GM12878 (cell line): Measurements from ENCODE around the gene ALG11. TPM values are rescaled to one million over a fixed set of nuclear protein-coding genes. Genes with fewer than 3 reads are reported as not detected.

Experiments used
- ATAC-seq: fragments of 200-7000 bp; cut with Tn5 transposase; 3 replicates; pipeline ENCODE4 v1.9.1; 2020; ENCODE audit warnings: mild to moderate bottlenecking, moderate library complexity
- BruUV-seq: library from RNA; stranded (reverse); fragments of 400-500 nt; replicated peaks from 2 replicates; lab custom pipeline; 2021; lab: Mats Ljungman, UMichigan
- CTCF ChIA-PET: fragments of 300-600 bp; sonication (Branson Sonifier 250); formaldehyde crosslinking; extraction: SDS; loops from one replicate; lab custom pipeline; 2021; ENCODE audit warnings: inconsistent platforms; lab: Yijun Ruan, JAX
- POLR2A ChIA-PET: fragments of 350-600 bp; formaldehyde crosslinking; extraction: SDS; loops from one replicate; lab custom pipeline; 2021; ENCODE audit warnings: inconsistent platforms; lab: Charles Lee
- RAD21 ChIA-PET: fragments of 300-600 bp; sonication (Branson Sonifier 250); formaldehyde crosslinking; loops from one replicate; lab custom pipeline; 2023; ENCODE audit warnings: antibody characterized with exemption; ENCODE audit not compliant: unreplicated experiment; lab: Charles Lee
- SMC1A ChIA-PET: fragments of 300-600 bp; sonication (Branson Sonifier 250); formaldehyde crosslinking; loops from one replicate; lab custom pipeline; 2023; ENCODE audit not compliant: unreplicated experiment, uncharacterized antibody; lab: Charles Lee
- DNase-seq: peaks from one replicate; pipeline ENCODE4 v3.0.0-alpha.2; 2011; ENCODE audit warnings: low read depth, low spot score
- FAIRE-seq: peaks from 3 replicates; lab custom pipeline; 2011; peaks lifted over from hg19 to GRCh38; lab: Jason Lieb, UNC
- H2AFZ ChIP-seq: 2 replicates; pipeline ENCODE4 v1.6.0; 2011; ENCODE audit warnings: low read depth, low read length, control low read depth; ENCODE audit not compliant: control insufficient read depth
- H3K27ac ChIP-seq: 2 replicates; pipeline ENCODE4 v1.5.1; 2011; ENCODE audit warnings: control low read depth; ENCODE audit not compliant: control insufficient read depth, insufficient read depth
- H3K27me3 ChIP-seq, 2 experiments: replicated peaks in 1 of 2; 2 replicates each; pipeline versions ENCODE4 v1.6.0 to v1.6.1; 2011; ENCODE audit warnings: low read length in 1 of 2; ENCODE audit not compliant: control insufficient read depth in 2 of 2, insufficient read depth in 2 of 2
- H3K36me3 ChIP-seq, 2 experiments: 2 replicates each; pipeline ENCODE4 v1.5.1; 2011; ENCODE audit warnings: low read length in 1 of 2; ENCODE audit not compliant: control insufficient read depth in 2 of 2, insufficient read depth in 2 of 2
- H3K4me1 ChIP-seq: 2 replicates; pipeline ENCODE4 v1.6.1; 2011; ENCODE audit warnings: mild to moderate bottlenecking, low read length, moderate library complexity, mixed read lengths; ENCODE audit not compliant: control insufficient read depth, insufficient read depth
- H3K4me2 ChIP-seq: 2 replicates; pipeline ENCODE4 v1.6.0; 2011; ENCODE audit warnings: control low read depth; ENCODE audit not compliant: control insufficient read depth, insufficient read depth
- H3K4me3 ChIP-seq: fragments of 200-600 bp; sonication (generic); 2 replicates; pipeline ENCODE4 v1.5.1; 2016
- H3K79me2 ChIP-seq: 2 replicates; pipeline ENCODE4 v1.6.0; 2011; ENCODE audit warnings: low read length; ENCODE audit not compliant: control insufficient read depth, insufficient read depth
- H3K9ac ChIP-seq: 2 replicates; pipeline ENCODE4 v1.8.0; 2011; ENCODE audit warnings: low read length, control low read depth, mixed read lengths; ENCODE audit not compliant: control insufficient read depth, insufficient read depth
- H3K9me3 ChIP-seq: replicated peaks from 3 replicates; pipeline ENCODE4 v1.5.1; 2011; ENCODE audit warnings: mild to moderate bottlenecking, low read length; ENCODE audit not compliant: control insufficient read depth, insufficient read depth
- H4K20me1 ChIP-seq: 2 replicates; pipeline ENCODE4 v1.6.0; 2011; ENCODE audit not compliant: control insufficient read depth, insufficient read depth
- CBFB ChIP-seq: IDR thresholded peaks from 2 replicates; pipeline ENCODE4 v1.6.1; 2016; ENCODE audit warnings: antibody characterized with exemption, low read depth
- EP300 ChIP-seq, 2 experiments: fragments of 150-350 bp in 1 of 2; IDR thresholded peaks; 2 replicates each; pipeline ENCODE4 v1.6.1; 2011 to 2012; ENCODE audit warnings: low read depth in 2 of 2, low read length in 2 of 2, borderline replicate concordance in 1 of 2, improper control_type of control experiment in 1 of 2, inconsistent platforms in 1 of 2; ENCODE audit not compliant: control insufficient read depth in 1 of 2
- JUNB ChIP-seq: IDR thresholded peaks from 2 replicates; pipeline ENCODE4 v1.6.1; 2016; ENCODE audit warnings: antibody characterized with exemption, mild to moderate bottlenecking
- PAX8 ChIP-seq: fragments of 450-650 bp; IDR thresholded peaks from 2 replicates; pipeline ENCODE4 v1.6.1; 2017; ENCODE audit warnings: mild to moderate bottlenecking, moderate library complexity
- WGBS: methylation state at CpG from one replicate; pipeline ENCODE4 v1.1.6; 2016; ENCODE audit warnings: low lambda C conversion rate; ENCODE audit not compliant: insufficient replicate concordance, insufficient coverage; ENCODE audit errors: missing lambda C conversion rate; 5-methylcytosine and 5-hydroxymethylcytosine counted together
- in situ Hi-C: fragments of 300-500 bp; cut with MboI; formaldehyde crosslinking; loops from 9 replicates; pipeline ENCODE4 v1.14.3; 2018; ENCODE audit warnings: mixed read lengths
- intact Hi-C: fragments of 100-400 bp; cut with micrococcal nuclease; formaldehyde crosslinking; loops from one replicate; pipeline ENCODE4 v1.14.2; 2022; ENCODE audit not compliant: unreplicated experiment
- polyA plus RNA-seq, 11 experiments: library from polyadenylated mRNA; depleted of rRNA in 4 of 11; unstranded in 6 of 11; stranded (reverse) in 5 of 11; fragments of >200 nt; fragmentation: Nextera tagmentation in 4 of 11; fragmentation: Illumina TruSeq in 1 of 11; extraction: Ambion mirVana in 4 of 11; extraction: Trizol in 1 of 11; gene quantifications; 1 replicate in 1 of 11; 2 replicates in 10 of 11; pipeline versions ENCODE4 v1.2.1 to v1.2.3, GENCODE V29; 2011 to 2016; ENCODE audit warnings: inconsistent platforms in 2 of 11, missing spikeins in 2 of 11, low read depth in 1 of 11
- total RNA-seq, 4 experiments: library from RNA; depleted of rRNA in 3 of 4; stranded (reverse); fragments of >200 nt in 3 of 4; fragmentation: Illumina TruSeq in 1 of 4; extraction: Trizol in 1 of 4; gene quantifications; 2 replicates each; pipeline versions ENCODE4 v1.2.1 to v1.2.3, GENCODE V29; 2013 to 2021
- TF ChIP-seq, protein P1 (sequence below): fragments of 450-650 bp; IDR thresholded peaks from 2 replicates; pipeline ENCODE4 v1.6.1; 2016; ENCODE audit warnings: mild to moderate bottlenecking
- TF ChIP-seq, protein P2 (sequence below): IDR thresholded peaks from 2 replicates; pipeline ENCODE4 v1.6.1; 2012; ENCODE audit warnings: low read length, inconsistent platforms

ALG11 gene
- total and polyA plus RNA-seq, 10 of the 15 experiments (the other 5 are each of a cell fraction or from before 2014, with no cell fraction given) = 8.4 to 27.7 (median 15.6) TPM

DNA sequence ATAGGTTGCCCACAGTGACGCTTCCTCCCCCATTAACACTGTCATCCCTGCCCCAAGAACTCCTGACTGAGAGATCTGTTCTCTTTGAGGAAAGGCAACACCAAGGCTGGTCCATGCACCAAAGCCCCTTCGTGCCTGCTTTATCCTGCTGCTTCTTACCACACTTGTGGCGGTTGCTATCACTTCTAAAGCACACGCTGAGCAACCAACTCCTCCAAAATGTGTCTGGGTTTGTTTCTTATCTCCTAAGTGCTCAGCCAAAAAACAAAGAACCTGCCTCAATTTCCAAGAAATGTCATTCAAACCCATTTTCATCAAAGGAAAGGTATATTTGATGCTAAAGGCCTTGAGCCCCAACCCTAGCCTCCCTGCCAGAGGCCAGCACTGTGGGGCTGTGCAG lies 15.6 kb upstream of the ALG11 start (continued):
- TF ChIP-seq EP300 (IDR thresholded peaks at IDR 0.05; ENCODE audit: borderline replicate concordance in 1 of 2, control insufficient read depth in 1 of 2, low read depth in 2 of 2, low read length in 2 of 2) = no peak
- no peak for TF ChIP-seq JUNB
- TF ChIP-seq PAX8 = no peak
- TF ChIP-seq, protein P1, sequence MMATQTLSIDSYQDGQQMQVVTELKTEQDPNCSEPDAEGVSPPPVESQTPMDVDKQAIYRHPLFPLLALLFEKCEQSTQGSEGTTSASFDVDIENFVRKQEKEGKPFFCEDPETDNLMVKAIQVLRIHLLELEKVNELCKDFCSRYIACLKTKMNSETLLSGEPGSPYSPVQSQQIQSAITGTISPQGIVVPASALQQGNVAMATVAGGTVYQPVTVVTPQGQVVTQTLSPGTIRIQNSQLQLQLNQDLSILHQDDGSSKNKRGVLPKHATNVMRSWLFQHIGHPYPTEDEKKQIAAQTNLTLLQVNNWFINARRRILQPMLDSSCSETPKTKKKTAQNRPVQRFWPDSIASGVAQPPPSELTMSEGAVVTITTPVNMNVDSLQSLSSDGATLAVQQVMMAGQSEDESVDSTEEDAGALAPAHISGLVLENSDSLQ = no peak
- TF ChIP-seq CBFB = no peak
- TF ChIP-seq, all 136 proteins: peak for 0

DNA sequence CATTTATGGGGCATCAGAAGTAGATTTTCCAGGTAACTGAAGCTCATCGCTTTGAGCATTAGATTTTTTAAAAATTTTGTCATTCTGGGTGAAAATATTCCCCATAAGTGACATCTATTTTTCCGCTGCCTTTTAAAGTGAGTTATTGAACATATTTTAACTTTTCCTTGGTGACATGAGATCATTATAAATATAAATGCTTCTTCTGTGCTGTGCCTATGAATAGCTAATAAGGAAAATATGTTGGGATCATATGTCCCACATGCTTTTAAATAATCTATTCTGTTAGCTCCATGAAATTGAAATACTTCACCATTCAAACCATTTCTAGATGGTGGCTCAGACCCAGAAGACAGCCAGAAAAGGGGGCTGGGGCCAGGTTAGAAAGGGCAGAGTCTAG lies 15.0 kb upstream of the ALG11 start:
- BruUV-seq = no TSS peak
- in situ Hi-C loops = no loop called here
- FAIRE-seq (no peak), DNase-seq (no peak), ATAC-seq (no peak)
- Histone ChIP-seq H4K20me1 (no peaks in the 10 kb centered on the region), H3K36me3 (no peaks in the 10 kb centered on the region), H3K9ac (no peak overlapping the region), H3K4me1 (no peaks in the 10 kb centered on the region), H3K9me3 (no peaks in the 10 kb centered on the region), H3K79me2 (no peaks in the 10 kb centered on the region), H2AFZ (no peak overlapping the region), H3K27me3 (peaks cover 3 to 11% of the 10 kb centered on the region in 2 experiments; a peak in 3 of 4 replicates), H3K4me2 (no peak overlapping the region), H3K27ac (no peak overlapping the region), H3K4me3 (no peak overlapping the region)
- ChIA-PET POLR2A (no interaction called here), RAD21 (interaction anchor here (0.8 kb wide), 1 partner anchor 454 kb away, joined by 4 read pairs; no protein-coding TSS in a partner anchor), SMC1A (no interaction called here), CTCF (interaction anchor here (1.0 to 1.5 kb wide), 3 partner anchors 15 to 132 kb away, joined by 3 to 5 read pairs (median 3); partner anchors contain the start of genes ALG11 and NEK5)
- WGBS = 45% methylated on average over 2 of the region's 2 CpGs
- intact Hi-C loops = loop anchor here (5.0 kb wide), 1 partner anchor 100 kb away; no protein-coding TSS in a partner anchor
- TF ChIP-seq, protein P2, sequence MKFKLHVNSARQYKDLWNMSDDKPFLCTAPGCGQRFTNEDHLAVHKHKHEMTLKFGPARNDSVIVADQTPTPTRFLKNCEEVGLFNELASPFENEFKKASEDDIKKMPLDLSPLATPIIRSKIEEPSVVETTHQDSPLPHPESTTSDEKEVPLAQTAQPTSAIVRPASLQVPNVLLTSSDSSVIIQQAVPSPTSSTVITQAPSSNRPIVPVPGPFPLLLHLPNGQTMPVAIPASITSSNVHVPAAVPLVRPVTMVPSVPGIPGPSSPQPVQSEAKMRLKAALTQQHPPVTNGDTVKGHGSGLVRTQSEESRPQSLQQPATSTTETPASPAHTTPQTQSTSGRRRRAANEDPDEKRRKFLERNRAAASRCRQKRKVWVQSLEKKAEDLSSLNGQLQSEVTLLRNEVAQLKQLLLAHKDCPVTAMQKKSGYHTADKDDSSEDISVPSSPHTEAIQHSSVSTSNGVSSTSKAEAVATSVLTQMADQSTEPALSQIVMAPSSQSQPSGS = no peak
